Activated CD4-positive, alpha-beta T cell treated with anti-CD3 and anti-CD28 coated beads, Interleukin-2, amount 10 ng/mL, durations not matched to agents 7 days and 5 days (primary cell): ENCODE results near the gene AKT2. TPM values are rescaled to one million over a fixed set of nuclear protein-coding genes. Genes with fewer than 3 reads are reported as not detected.

Experiments
- CTCF ChIA-PET: fragments of 350-600 bp; sonication (Branson Sonifier 250); formaldehyde crosslinking; loops from one replicate; lab custom pipeline; 2021; ENCODE audit warnings: antibody characterized with exemption; lab: Charles Lee
- POLR2A ChIA-PET: fragments of 350-600 bp; sonication (Branson Sonifier 250); formaldehyde crosslinking; loops from one replicate; lab custom pipeline; 2021; ENCODE audit warnings: antibody characterized with exemption; lab: Charles Lee
- DNase-seq: peaks from one replicate; pipeline ENCODE4 v3.0.0-alpha.2; 2020
- H3K27ac Mint-ChIP-seq: one replicate; pipeline ENCODE4 v1.8.0; 2021; ENCODE audit warnings: mild to moderate bottlenecking, moderate library complexity, mixed read lengths
- H3K27me3 Mint-ChIP-seq: one replicate; pipeline ENCODE4 v1.8.0; 2021; ENCODE audit warnings: mixed read lengths
- H3K36me3 Mint-ChIP-seq: one replicate; pipeline ENCODE4 v1.8.0; 2021; ENCODE audit warnings: low read depth, mixed read lengths
- H3K4me1 Mint-ChIP-seq: one replicate; pipeline ENCODE4 v1.8.0; 2021; ENCODE audit warnings: mixed read lengths
- H3K4me3 Mint-ChIP-seq: one replicate; pipeline ENCODE4 v1.8.0; 2021; ENCODE audit warnings: mild to moderate bottlenecking, moderate library complexity, mixed read lengths
- H3K9me3 Mint-ChIP-seq: one replicate; pipeline ENCODE4 v1.8.0; 2021; ENCODE audit warnings: mixed read lengths
- total RNA-seq, 2 experiments: library from RNA; stranded (reverse); gene quantifications; one replicate each; pipeline ENCODE4 v1.2.3, GENCODE V29; 2021

Gene AKT2
- total RNA-seq, 2 experiments from 2014 or later, result 131 to 148 TPM

- Mint-ChIP-seq H3K27me3 (no peaks in the 10 kb centered on the region), H3K27ac (peak overlapping the region; percentile 95), H3K9me3 (no peaks in the 10 kb centered on the region), H3K4me1 (peaks cover 32% of the 10 kb centered on the region), H3K4me3 (no peak overlapping the region), H3K36me3 (no peaks in the 10 kb centered on the region)
- ChIA-PET POLR2A (no interaction called here), CTCF (interaction anchor here (0.6 kb wide), 1 partner anchor 33 kb away, joined by 3 read pairs; no protein-coding TSS in a partner anchor)
- no peak for DNase-seq
Measured at GRCh38 chr19:40286971-40287421, 1.9 kb upstream of the AKT2 start.

- Mint-ChIP-seq H3K4me1 (peaks cover 38% of the 10 kb centered on the region), H3K36me3 (no peaks in the 10 kb centered on the region), H3K9me3 (no peaks in the 10 kb centered on the region), H3K27me3 (no peaks in the 10 kb centered on the region), H3K27ac (peak overlapping the region; percentile 95), H3K4me3 (peak overlapping the region; percentile 79)
- no peak for DNase-seq
- ChIA-PET CTCF (interaction anchor here (0.6 kb wide), 1 partner anchor 178 kb away, joined by 4 read pairs; no protein-coding TSS in a partner anchor), POLR2A (no interaction called here)
Measured at GRCh38 chr19:40286235-40286970, 1.3 kb upstream of the AKT2 start.

- Mint-ChIP-seq H3K4me1 (peaks cover 42% of the 10 kb centered on the region), H3K27ac (peak overlapping the region; percentile 95), H3K36me3 (no peaks in the 10 kb centered on the region), H3K9me3 (no peaks in the 10 kb centered on the region), H3K4me3 (peak overlapping the region; percentile 79), H3K27me3 (no peaks in the 10 kb centered on the region)
- DNase-seq, result peak; percentile 98
- POLR2A ChIA-PET, result no interaction called here
- CTCF ChIA-PET, result interaction anchor here (1.4 kb wide), 2 partner anchors 19 to 38 kb away, joined by 4 read pairs; no protein-coding TSS in a partner anchor
Measured at GRCh38 chr19:40285353-40286234, 449 bp upstream of the AKT2 start.

- no peaks in the 10 kb centered on the region for H3K27me3 Mint-ChIP-seq
- DNase-seq, result no peak
- peak overlapping the region; percentile 99 for H3K27ac Mint-ChIP-seq
- ChIA-PET CTCF (no interaction called here), POLR2A (no interaction called here)
- no peaks in the 10 kb centered on the region for H3K36me3 Mint-ChIP-seq
- peak overlapping the region; percentile 96 for H3K4me3 Mint-ChIP-seq
- no peaks in the 10 kb centered on the region for H3K9me3 Mint-ChIP-seq
- H3K4me1 Mint-ChIP-seq, result peaks cover 52% of the 10 kb centered on the region
Measured at GRCh38 chr19:40284251-40284500, 969 bp downstream of the AKT2 start.

- Mint-ChIP-seq H3K36me3 (no peaks in the 10 kb centered on the region), H3K4me1 (peaks cover 54% of the 10 kb centered on the region), H3K9me3 (no peaks in the 10 kb centered on the region), H3K27ac (peak overlapping the region; percentile 99), H3K27me3 (no peaks in the 10 kb centered on the region), H3K4me3 (peak overlapping the region; percentile 96)
- CTCF ChIA-PET, result interaction anchor here (1.1 kb wide), 1 partner anchor 17 kb away, joined by 3 read pairs; no protein-coding TSS in a partner anchor
- no peak for DNase-seq
- POLR2A ChIA-PET, result no interaction called here
Measured at GRCh38 chr19:40283414-40284250, 1.5 kb downstream of the AKT2 start.

GRCh38 chr19:40282920-40283319 is 2.2 kb downstream of the AKT2 start:
- CTCF ChIA-PET, result interaction anchor here (1.1 kb wide), 1 partner anchor 16 kb away, joined by 3 read pairs; no protein-coding TSS in a partner anchor
- Mint-ChIP-seq H3K27me3 (no peaks in the 10 kb centered on the region), H3K36me3 (no peaks in the 10 kb centered on the region), H3K4me3 (peak overlapping the region; percentile 38), H3K4me1 (peaks cover 61% of the 10 kb centered on the region), H3K9me3 (no peaks in the 10 kb centered on the region), H3K27ac (peak overlapping the region; percentile 99)
- no peak for DNase-seq
- POLR2A ChIA-PET, result no interaction called here

GRCh38 chr19:40282209-40282580 is 3.0 kb downstream of the AKT2 start:
- Mint-ChIP-seq H3K4me1 (peaks cover 66% of the 10 kb centered on the region), H3K27ac (peak overlapping the region; percentile 32), H3K4me3 (no peak overlapping the region), H3K9me3 (no peaks in the 10 kb centered on the region), H3K36me3 (no peaks in the 10 kb centered on the region), H3K27me3 (no peaks in the 10 kb centered on the region)
- DNase-seq, result no peak
- CTCF ChIA-PET, result interaction anchor here (1.5 kb wide), 1 partner anchor 14 kb away, joined by 4 read pairs; no protein-coding TSS in a partner anchor
- POLR2A ChIA-PET, result interaction anchor here (0.6 kb wide), 1 partner anchor 308 kb away, joined by 3 read pairs; no protein-coding TSS in a partner anchor

GRCh38 chr19:40281381-40282208 is 3.5 kb downstream of the AKT2 start:
- H3K36me3 Mint-ChIP-seq, result no peaks in the 10 kb centered on the region
- peak overlapping the region; percentile 32 for H3K27ac Mint-ChIP-seq
- ChIA-PET CTCF (interaction anchor here (0.6 to 1.5 kb wide), 3 partner anchors 13 to 157 kb away, joined by 3 to 6 read pairs (median 4); no protein-coding TSS in a partner anchor), POLR2A (interaction anchor here (0.6 kb wide), 1 partner anchor 307 kb away, joined by 3 read pairs; no protein-coding TSS in a partner anchor)
- H3K4me3 Mint-ChIP-seq, result no peak overlapping the region
- H3K4me1 Mint-ChIP-seq, result peaks cover 65% of the 10 kb centered on the region
- no peaks in the 10 kb centered on the region for H3K27me3 Mint-ChIP-seq
- DNase-seq, result no peak
- no peaks in the 10 kb centered on the region for H3K9me3 Mint-ChIP-seq

GRCh38 chr19:40280608-40281221 is 4.4 kb downstream of the AKT2 start:
- Mint-ChIP-seq H3K4me3 (no peak overlapping the region), H3K9me3 (no peaks in the 10 kb centered on the region), H3K4me1 (peaks cover 62% of the 10 kb centered on the region), H3K27me3 (no peaks in the 10 kb centered on the region), H3K36me3 (no peaks in the 10 kb centered on the region), H3K27ac (peak overlapping the region; percentile 80)
- ChIA-PET CTCF (interaction anchor here (1.0 to 1.5 kb wide), 2 partner anchors 12 to 25 kb away, joined by 3 to 4 read pairs; no protein-coding TSS in a partner anchor), POLR2A (no interaction called here)
- DNase-seq, result no peak

GRCh38 chr19:40279761-40280607 is 5.2 kb downstream of the AKT2 start:
- DNase-seq, result peak; percentile 24
- ChIA-PET CTCF (interaction anchor here (1.4 kb wide), 1 partner anchor 10 kb away, joined by 6 read pairs; no protein-coding TSS in a partner anchor), POLR2A (no interaction called here)
- peak overlapping the region; percentile 80 for H3K27ac Mint-ChIP-seq
- H3K4me1 Mint-ChIP-seq, result peaks cover 64% of the 10 kb centered on the region
- no peak overlapping the region for H3K4me3 Mint-ChIP-seq
- H3K9me3 Mint-ChIP-seq, result no peaks in the 10 kb centered on the region
- H3K27me3 Mint-ChIP-seq, result no peaks in the 10 kb centered on the region
- no peaks in the 10 kb centered on the region for H3K36me3 Mint-ChIP-seq
